Measurements from ENCODE around the gene CCT2.

- TF ChIP-seq CTCF (IDR thresholded peaks at IDR 0.05; ENCODE audit: low read depth, low read length) (no peak), MYC (IDR thresholded peaks at IDR 0.05; ENCODE audit: low read depth, low read length) (no peak)
Observed at GRCh38 chr12:69647178-69647577, 61.9 kb downstream of the CCT2 start.

Measured in NB4 (cell line).